ENCODE results near the gene GABRA4.

- no peak for TF ChIP-seq EP300 (IDR thresholded peaks at IDR 0.05)
- TF ChIP-seq, protein P1, sequence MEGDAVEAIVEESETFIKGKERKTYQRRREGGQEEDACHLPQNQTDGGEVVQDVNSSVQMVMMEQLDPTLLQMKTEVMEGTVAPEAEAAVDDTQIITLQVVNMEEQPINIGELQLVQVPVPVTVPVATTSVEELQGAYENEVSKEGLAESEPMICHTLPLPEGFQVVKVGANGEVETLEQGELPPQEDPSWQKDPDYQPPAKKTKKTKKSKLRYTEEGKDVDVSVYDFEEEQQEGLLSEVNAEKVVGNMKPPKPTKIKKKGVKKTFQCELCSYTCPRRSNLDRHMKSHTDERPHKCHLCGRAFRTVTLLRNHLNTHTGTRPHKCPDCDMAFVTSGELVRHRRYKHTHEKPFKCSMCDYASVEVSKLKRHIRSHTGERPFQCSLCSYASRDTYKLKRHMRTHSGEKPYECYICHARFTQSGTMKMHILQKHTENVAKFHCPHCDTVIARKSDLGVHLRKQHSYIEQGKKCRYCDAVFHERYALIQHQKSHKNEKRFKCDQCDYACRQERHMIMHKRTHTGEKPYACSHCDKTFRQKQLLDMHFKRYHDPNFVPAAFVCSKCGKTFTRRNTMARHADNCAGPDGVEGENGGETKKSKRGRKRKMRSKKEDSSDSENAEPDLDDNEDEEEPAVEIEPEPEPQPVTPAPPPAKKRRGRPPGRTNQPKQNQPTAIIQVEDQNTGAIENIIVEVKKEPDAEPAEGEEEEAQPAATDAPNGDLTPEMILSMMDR (IDR thresholded peaks at IDR 0.05): no peak
Observed at GRCh38 chr4:46979726-46980125, 13.7 kb downstream of the GABRA4 start.
